T-helper 17 cell (primary cell): ENCODE results near the gene CHRNA1. TPM values are rescaled to one million over a fixed set of nuclear protein-coding genes. Genes with fewer than 3 reads are reported as not detected.
A peak's percentile ranks its signal among the peaks of the same experiment; 100 is the strongest.

Experiments
- ATAC-seq: fragments of 150-1000 bp; cut with Tn5 transposase; 2 replicates; pipeline ENCODE4 v1.10.0; 2021; ENCODE audit warnings: mild to moderate bottlenecking, moderate library complexity
- DNase-seq, 3 donors: peaks; one replicate each; pipeline versions ENCODE4 v3.0.0 to v3.0.0-alpha.2; 2020 to 2021
- H3K9me3 ChIP-seq: one replicate; pipeline ENCODE4 v1.7.0; 2013; ENCODE audit warnings: low read length, mild to moderate bottlenecking; ENCODE audit not compliant: control insufficient read depth, poor library complexity, severe bottlenecking
- H3K27ac Mint-ChIP-seq: one replicate; pipeline ENCODE4 v1.8.0; 2022; ENCODE audit warnings: mild to moderate bottlenecking, moderate library complexity, mixed read lengths
- H3K27me3 Mint-ChIP-seq: one replicate; pipeline ENCODE4 v1.8.0; 2022; ENCODE audit warnings: mixed read lengths
- H3K36me3 Mint-ChIP-seq: one replicate; pipeline ENCODE4 v1.8.0; 2022; ENCODE audit warnings: low read depth, mixed read lengths
- H3K4me1 Mint-ChIP-seq: one replicate; pipeline ENCODE4 v1.8.0; 2022; ENCODE audit warnings: mild to moderate bottlenecking, mixed read lengths
- H3K4me3 Mint-ChIP-seq: one replicate; pipeline ENCODE4 v1.8.0; 2022; ENCODE audit warnings: mild to moderate bottlenecking, moderate library complexity, mixed read lengths
- total RNA-seq, 4 donors: library from RNA in 2 of 4; stranded (reverse) in 2 of 4; gene quantifications; one replicate each; pipeline ENCODE4 v1.2.3 and lab custom pipeline; 2022 to 2026

The CHRNA1 gene
- total RNA-seq (under 1 TPM; 0.63 to 0.94 TPM), total RNA-seq (lab: John Stamatoyannopoulos, UW) (0 to 0.60 reads per million in 2 donors)

DNA sequence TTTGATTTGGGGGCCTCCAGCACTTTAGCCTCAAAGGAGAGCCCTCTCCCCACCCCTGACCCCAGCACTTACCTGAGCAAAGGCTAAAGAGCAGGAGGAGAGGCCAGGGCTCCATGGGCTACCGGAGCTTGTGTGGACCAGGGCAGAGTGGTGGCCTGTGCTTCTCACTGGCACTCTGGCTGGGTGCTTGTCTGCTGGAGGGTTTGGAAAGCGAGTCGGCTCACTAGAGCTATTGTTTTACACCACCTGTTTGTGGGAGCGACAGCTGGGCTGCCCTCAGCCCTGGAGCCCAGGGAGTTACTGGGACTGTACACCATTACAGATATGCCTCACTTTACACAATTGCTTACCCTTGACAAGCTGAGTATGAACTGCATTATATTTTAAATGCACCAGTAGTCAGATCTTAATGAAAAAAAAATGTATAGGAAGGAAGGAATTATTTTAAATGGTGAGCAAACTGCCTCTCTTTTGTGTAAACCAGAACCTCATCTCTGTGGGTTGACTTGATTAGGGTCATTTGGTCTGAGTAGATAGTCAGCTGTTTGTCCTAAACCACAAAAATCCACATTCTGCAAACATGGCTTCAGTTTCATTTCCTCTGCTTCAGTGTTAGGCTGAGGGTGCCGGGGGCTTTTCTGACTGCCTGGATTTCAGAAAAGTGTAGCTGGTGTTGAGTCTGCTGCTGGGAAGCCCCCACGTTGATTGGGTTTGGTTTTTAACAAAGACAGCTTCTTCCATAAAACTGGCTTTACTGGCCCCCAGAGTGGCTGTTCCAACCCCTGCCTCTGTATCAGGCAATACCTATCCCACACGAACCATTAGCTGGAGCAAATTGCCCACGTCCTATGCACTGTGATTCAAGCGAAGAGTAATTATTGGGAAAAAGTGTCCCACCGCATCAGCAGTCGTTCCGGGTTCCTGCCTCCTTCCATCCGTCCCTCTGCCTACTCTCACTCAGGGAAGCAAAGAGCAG, at the start of gene CHRNA1:
Gene CHRNA1, minus strand, starts transcription at position 193 of the 976 bp plus-strand sequence. Its CDS starts 78 bp downstream, at position 115.
- Mint-ChIP-seq H3K4me1 (peaks cover 12% of the 10 kb centered on the region), H3K4me3 (no peak within 1 kb of the TSS), H3K36me3 (peaks cover 2% of the 10 kb centered on the region), H3K27ac (no peak within 1 kb of the TSS), H3K27me3 (peaks cover 17% of the 10 kb centered on the region)
- no peak for ATAC-seq
- DNase-seq = no peak
- H3K9me3 ChIP-seq = no peaks in the 10 kb centered on the region

DNA sequence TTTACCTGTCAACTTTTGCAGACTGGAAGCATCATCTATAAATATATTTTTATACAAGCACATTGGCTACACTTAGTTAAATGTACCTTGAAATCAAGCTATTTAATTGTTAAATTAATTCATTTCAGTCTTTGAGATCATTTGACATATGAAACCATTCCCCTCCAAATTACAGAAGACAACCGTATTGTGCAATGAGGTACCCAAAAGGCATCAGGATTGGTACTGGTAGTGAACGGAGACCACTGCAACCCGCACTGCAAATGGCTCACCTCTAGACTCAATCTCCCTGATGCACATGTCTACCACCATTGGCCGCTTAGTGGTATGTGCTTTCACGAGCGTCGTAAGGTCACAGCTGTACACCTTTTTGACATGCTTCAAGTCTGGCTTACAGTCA, 47.8 kb upstream of the CHRNA1 start:
- Mint-ChIP-seq H3K36me3 (no peaks in the 10 kb centered on the region), H3K4me3 (no peak overlapping the region), H3K27ac (no peak overlapping the region), H3K27me3 (no peaks in the 10 kb centered on the region), H3K4me1 (peaks cover 3% of the 10 kb centered on the region)
- H3K9me3 ChIP-seq = no peaks in the 10 kb centered on the region
- DNase-seq (no peak), ATAC-seq (no peak)

DNA sequence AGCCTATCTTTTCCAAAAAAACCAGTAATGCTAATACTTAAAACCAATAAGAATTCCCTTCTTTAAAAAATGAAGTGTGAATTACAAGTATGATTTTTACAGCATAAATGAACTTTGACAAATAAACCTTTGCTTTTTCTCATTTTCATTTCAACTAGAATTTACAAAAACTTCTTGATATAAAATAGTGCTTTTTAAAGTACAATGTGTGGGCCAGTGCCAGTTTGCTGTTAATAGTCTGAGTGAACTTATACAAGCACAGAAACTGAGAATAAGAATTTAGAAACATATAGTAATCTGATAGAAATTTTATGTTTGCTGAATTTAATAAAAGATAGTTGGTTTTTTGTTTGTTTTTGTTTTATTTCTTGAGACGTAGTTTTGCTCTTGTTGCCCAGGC, 43.7 kb upstream of the CHRNA1 start:
- no peak for ATAC-seq
- Mint-ChIP-seq H3K27ac (peak overlapping the region; percentile 67), H3K36me3 (no peaks in the 10 kb centered on the region), H3K4me3 (no peak overlapping the region), H3K27me3 (no peaks in the 10 kb centered on the region), H3K4me1 (peaks cover 3% of the 10 kb centered on the region)
- H3K9me3 ChIP-seq = no peaks in the 10 kb centered on the region
- DNase-seq = no peak

DNA sequence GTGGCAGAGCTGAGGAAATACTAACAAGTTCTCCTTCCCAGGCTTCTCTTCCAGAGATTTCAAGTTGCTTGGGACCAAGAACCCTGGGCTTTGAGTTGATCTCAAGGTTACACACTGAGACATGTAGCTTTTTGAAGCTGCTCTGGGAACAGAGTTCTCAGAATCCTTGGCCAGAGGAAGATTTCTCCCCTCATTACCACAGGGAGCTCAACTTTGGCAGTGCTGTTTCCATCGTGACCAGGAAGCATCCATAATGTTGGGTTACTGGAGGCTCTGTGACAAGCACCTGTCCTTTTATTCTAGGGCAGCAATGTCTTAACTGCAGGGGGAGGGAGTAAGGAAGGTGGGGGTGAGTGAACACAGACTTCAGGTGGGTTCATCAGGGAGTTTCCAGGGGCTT, 41.5 kb upstream of the CHRNA1 start:
- no peaks in the 10 kb centered on the region for H3K9me3 ChIP-seq
- H3K27ac Mint-ChIP-seq = no peak overlapping the region
- H3K36me3 Mint-ChIP-seq = no peaks in the 10 kb centered on the region
- ATAC-seq (no peak), DNase-seq (no peak)
- H3K4me3 Mint-ChIP-seq = no peak overlapping the region
- H3K27me3 Mint-ChIP-seq = no peaks in the 10 kb centered on the region
- peaks cover 3% of the 10 kb centered on the region for H3K4me1 Mint-ChIP-seq

DNA sequence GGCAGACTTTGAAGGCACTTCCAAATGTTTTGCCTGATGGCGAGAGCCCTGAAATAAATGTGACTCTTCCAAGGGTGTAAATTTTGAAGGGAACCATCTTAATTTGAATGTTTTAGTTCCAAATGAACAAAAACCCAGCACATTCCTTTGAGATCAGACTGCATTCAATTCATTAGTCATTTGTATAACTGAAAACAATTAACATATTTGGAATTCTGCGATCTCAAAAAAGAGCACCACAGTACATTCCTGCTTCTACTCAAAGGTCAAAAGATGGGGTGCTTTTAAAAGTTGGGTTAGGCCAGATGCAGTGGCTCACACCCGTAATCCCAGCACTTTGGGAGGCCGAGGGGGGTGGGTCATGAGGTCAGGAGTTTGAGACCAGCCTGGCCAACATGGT, 38.2 kb upstream of the CHRNA1 start:
- DNase-seq = no peak
- ATAC-seq = no peak
- Mint-ChIP-seq H3K27me3 (no peaks in the 10 kb centered on the region), H3K4me1 (peaks cover 2% of the 10 kb centered on the region), H3K27ac (no peak overlapping the region), H3K36me3 (no peaks in the 10 kb centered on the region), H3K4me3 (no peak overlapping the region)
- no peaks in the 10 kb centered on the region for H3K9me3 ChIP-seq

DNA sequence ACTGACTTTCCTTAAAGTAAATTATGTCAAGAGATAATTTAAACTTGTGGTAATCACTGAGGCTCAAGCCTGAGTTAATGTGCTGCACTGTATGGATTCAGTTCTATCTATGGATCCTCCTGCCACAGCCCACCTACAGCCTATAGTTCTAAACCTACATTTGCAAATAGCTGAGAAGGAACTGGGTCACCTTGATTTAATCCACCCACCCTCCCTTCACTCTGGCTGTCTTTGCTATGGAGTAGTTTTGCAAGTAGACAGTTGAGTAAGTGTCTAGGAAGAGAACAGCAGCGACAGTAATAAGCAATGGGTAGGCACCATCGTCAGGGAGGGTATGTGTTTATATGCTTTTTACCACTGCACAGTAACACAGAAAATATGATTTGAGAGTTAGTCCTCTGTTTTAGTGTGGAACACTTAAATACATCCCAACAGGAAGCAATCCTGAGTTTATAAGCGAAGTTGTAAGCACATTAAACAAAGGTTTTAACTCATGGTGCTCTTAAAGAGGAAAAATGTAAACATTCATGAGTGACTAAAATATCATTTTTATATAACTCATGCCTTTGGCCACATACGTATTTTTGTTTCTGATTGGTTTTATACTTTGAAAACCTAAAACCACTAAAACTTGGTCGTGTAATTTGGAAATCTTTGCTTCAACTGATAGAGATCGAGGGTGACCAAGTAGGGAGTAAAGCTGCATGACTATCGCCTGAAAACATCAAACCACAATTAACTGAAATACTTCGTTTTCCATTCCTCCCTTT, 36.3 kb upstream of the CHRNA1 start:
- H3K4me1 Mint-ChIP-seq = peaks cover 2% of the 10 kb centered on the region
- ATAC-seq (no peak), DNase-seq (no peak)
- no peaks in the 10 kb centered on the region for H3K36me3 Mint-ChIP-seq
- H3K27ac Mint-ChIP-seq = no peak overlapping the region
- H3K4me3 Mint-ChIP-seq = no peak overlapping the region
- H3K9me3 ChIP-seq = no peaks in the 10 kb centered on the region
- H3K27me3 Mint-ChIP-seq = no peaks in the 10 kb centered on the region

DNA sequence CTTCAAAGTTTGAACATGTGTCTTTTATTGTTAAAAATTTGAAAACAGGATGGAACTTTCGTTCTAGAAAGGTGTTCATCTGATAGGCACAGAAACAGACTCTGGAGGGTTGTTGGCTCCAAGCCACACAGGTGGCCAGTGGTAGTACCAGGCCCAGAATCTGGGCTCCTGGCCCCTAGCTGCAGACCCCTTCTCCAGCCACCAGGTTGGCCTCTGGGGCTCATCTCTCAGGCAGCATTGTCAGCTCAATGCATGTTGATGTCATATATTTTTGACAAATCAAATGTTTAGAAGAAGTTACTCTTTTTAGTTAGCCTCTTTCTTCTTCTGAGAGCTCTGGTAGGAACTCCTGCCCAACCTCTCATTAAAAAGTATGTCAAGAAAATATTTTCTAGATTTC, 34.5 kb upstream of the CHRNA1 start:
- DNase-seq = no peak
- Mint-ChIP-seq H3K27me3 (no peaks in the 10 kb centered on the region), H3K4me3 (no peak overlapping the region), H3K27ac (no peak overlapping the region), H3K36me3 (no peaks in the 10 kb centered on the region), H3K4me1 (peaks cover 4% of the 10 kb centered on the region)
- no peaks in the 10 kb centered on the region for H3K9me3 ChIP-seq
- ATAC-seq = no peak

DNA sequence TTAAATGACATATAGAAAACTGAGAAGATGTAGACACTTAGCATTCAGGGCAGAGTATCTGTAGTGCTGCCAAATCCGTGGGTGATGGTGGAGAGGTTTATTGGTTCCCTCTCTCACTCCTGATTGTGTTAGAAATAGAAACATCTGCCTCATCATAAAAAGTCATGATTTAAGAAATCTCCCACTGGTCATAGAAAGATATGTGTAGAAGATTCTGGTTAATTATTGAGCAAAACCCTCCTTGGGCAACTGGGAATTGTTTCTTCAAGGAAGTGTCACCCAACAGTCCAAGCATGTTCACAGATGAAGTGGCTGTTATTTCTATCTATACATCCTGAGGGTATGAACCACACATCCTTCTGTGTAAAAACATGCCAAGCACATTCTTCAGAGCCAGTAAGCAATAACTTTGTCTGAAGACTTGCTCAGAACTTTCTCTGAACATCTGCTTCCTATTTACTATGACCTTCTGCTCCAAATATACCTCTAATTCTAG, 33.6 kb upstream of the CHRNA1 start:
- H3K9me3 ChIP-seq = no peaks in the 10 kb centered on the region
- no peaks in the 10 kb centered on the region for H3K36me3 Mint-ChIP-seq
- ATAC-seq = no peak
- H3K27me3 Mint-ChIP-seq = no peaks in the 10 kb centered on the region
- peaks cover 4% of the 10 kb centered on the region for H3K4me1 Mint-ChIP-seq
- no peak overlapping the region for H3K27ac Mint-ChIP-seq
- H3K4me3 Mint-ChIP-seq = no peak overlapping the region
- DNase-seq = no peak

DNA sequence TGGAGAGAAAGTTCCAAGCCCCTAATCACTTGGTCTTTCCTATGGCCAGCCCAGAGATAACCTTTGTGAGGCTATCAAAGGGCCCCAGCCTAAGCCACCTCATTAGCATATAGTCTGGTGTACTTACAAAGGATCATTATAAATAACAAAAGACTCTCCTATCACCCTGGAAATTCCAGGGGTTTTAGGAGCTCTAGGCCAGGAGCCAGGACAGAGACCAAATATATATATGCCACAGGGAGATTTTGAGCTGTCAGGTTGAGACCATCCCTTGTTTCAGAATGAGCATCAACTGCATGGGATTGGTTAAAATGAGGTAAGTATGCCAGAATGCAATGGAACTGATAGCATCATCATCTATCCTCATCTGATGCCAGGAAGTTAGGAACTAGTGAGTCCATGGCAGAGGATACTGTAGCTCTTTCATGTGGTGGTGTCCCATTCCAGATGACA, 32.1 kb upstream of the CHRNA1 start:
- DNase-seq (no peak), ATAC-seq (no peak)
- Mint-ChIP-seq H3K4me3 (no peak overlapping the region), H3K36me3 (no peaks in the 10 kb centered on the region), H3K27me3 (peaks cover 5% of the 10 kb centered on the region), H3K27ac (peak overlapping the region; percentile 63), H3K4me1 (peaks cover 4% of the 10 kb centered on the region)
- H3K9me3 ChIP-seq = no peaks in the 10 kb centered on the region

DNA sequence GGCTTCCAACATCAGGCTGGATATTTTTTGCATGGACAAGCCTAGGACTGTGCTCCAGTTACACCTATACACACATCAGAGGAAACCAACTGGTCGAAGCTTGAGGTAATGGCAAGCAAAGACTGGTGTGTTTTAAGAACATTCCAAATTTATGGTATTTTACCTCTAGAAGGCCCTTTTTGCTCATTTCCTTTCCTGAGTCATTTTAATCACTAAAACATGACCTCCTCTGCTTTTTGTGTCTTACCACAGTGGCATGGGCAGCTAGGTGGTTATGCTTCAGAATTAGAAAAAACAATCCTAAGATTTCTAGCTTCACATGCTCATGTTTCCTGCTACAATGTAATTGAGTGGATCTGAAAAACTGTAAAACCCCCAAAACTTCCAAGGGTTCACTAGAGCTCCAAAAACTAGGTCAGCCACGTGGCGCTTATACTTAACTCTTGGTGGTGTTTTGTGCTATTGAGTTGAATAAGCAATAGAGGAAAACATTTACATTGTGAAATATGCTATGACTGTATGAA, 30.6 kb upstream of the CHRNA1 start:
- no peak for DNase-seq
- ATAC-seq = peak; percentile 64
- H3K9me3 ChIP-seq = no peaks in the 10 kb centered on the region
- H3K36me3 Mint-ChIP-seq = no peaks in the 10 kb centered on the region
- peaks cover 5% of the 10 kb centered on the region for H3K27me3 Mint-ChIP-seq
- H3K4me1 Mint-ChIP-seq = peaks cover 2% of the 10 kb centered on the region
- peak overlapping the region; percentile 29 for H3K27ac Mint-ChIP-seq
- H3K4me3 Mint-ChIP-seq = no peak overlapping the region

DNA sequence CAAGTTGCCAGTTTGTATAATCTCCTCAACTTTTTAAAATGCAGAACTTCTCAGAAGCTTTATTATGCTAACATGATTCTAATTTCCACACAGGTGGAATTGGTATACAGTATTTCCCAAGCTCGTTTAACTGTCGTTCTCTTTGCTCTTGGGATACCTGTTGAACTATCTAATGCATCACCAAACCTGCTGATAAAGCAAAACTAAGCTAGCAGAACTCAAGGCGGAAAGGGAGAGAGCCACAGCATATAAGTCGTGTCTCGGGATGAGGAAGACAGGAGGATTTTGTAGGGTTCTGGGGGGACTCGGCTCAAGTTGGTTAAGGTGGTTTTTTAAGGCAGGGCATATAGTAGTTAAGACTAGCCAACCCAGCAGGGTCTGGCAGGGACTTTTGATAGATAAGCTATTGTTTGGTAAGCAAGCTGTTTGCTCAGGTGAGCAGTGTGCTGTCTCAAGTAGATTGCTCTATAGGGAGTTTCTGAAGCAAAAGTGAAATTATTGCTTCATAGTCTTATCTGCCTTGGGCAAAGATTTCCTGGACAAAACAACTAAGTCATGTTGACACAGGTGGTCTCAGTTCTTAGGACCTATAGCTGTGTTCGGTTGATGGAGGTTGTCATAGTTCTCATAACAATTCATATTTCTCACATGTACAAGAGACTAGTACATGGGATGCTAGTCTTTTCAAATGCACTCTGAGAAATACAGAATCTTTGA, 28.2 kb upstream of the CHRNA1 start:
- H3K27me3 Mint-ChIP-seq = peaks cover 5% of the 10 kb centered on the region
- DNase-seq (no peak), ATAC-seq (no peak)
- H3K4me3 Mint-ChIP-seq = no peak overlapping the region
- peaks cover 8% of the 10 kb centered on the region for H3K4me1 Mint-ChIP-seq
- H3K9me3 ChIP-seq = no peaks in the 10 kb centered on the region
- H3K36me3 Mint-ChIP-seq = no peaks in the 10 kb centered on the region
- no peak overlapping the region for H3K27ac Mint-ChIP-seq

DNA sequence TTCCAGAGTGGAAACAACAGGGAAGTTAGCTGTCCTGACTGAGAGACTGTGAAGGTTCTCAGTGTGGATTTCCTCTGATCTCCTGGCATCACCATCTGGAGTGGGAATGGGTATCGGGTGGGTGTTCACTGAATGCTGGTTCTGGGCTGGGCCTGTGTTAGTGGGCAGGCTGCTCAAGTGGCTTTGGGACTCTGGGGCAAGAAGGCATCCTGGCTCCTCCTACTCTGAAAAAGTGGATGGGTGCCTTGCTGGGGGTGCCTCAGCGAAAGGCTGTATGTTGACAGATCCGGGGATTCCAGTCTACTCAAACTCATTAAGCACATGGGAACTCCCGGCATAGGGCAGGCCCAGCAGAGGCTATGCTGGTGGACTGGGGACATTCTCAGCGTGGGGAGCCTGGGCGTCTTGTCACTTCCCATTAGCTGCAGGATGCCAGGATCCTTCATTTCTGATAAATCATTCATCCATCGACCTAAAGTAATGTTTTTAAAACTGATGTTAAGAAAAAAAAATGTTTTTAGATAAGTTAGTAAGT, 27.5 kb upstream of the CHRNA1 start:
- DNase-seq (no peak), ATAC-seq (no peak)
- Mint-ChIP-seq H3K4me1 (peaks cover 8% of the 10 kb centered on the region), H3K27me3 (peaks cover 5% of the 10 kb centered on the region), H3K36me3 (no peaks in the 10 kb centered on the region), H3K27ac (peak overlapping the region; percentile 41), H3K4me3 (no peak overlapping the region)
- H3K9me3 ChIP-seq = no peaks in the 10 kb centered on the region
